GM10248 (cell line): ENCODE data around the gene STX5.
"Not testable (repeated sequence)": the region's sequence is repeated elsewhere in the genome, so short reads cannot be mapped to it uniquely, and the experiment has no call there.

Source experiments
- CTCF ChIA-PET: fragments of 300-600 bp; sonication (Branson Sonifier 250); formaldehyde crosslinking; extraction: SDS; loops from one replicate; lab custom pipeline; 2021; ENCODE audit warnings: antibody characterized with exemption; lab: Yijun Ruan, JAX
- POLR2A ChIA-PET: fragments of 350-650 bp; sonication (Branson Sonifier 250); formaldehyde crosslinking; extraction: SDS; loops from one replicate; lab custom pipeline; 2020; ENCODE audit warnings: antibody characterized with exemption; lab: Yijun Ruan, JAX
- DNase-seq: peaks from one replicate; pipeline ENCODE4 v3.0.0; 2012; ENCODE audit errors: extremely low spot score
- TF ChIP-seq, protein P1 (sequence below): IDR thresholded peaks from 2 replicates; pipeline ENCODE4 v1.5.1; 2012; ENCODE audit warnings: mild to moderate bottlenecking, low read depth; ENCODE audit errors: extremely low read depth, missing control alignments, control extremely low read depth

Gene STX5

DNA sequence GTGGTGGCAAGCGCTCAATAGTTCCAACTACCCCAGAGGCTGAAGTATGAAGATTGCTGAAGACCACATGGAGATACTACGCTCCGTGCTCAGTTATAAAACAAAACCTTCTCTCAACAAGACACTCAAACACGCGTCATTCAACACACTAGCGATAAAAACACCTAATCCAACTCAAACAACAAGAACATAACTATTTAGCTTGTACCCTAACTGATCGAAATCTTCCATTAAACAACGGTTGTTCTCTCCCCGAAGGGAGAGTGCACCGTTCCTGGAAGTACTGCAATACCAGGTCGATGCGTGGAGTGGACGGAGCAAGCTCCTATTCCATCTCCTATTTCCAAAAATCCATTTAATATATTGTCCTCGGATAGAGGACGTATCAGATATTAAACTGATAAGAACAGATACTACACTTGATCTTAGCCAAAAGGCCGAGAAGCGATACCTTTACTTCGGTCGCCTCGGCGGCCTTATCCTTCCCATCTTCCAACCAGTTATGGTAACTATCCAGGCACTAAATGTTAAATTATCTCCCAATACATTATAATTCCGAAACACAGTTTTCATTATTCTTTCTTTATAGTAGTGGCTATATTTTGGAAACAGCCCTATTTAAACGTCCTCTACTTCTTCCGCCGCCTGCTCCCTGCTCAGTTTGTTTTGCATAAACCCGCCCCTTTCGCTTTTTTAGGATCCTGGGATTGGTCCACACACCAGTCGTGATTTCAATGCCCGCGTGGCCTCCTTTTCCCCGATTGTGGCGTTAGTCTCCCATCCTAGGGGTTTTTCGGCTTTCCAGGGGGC is 9.7 kb upstream of the STX5 start:
- TF ChIP-seq, protein P1, sequence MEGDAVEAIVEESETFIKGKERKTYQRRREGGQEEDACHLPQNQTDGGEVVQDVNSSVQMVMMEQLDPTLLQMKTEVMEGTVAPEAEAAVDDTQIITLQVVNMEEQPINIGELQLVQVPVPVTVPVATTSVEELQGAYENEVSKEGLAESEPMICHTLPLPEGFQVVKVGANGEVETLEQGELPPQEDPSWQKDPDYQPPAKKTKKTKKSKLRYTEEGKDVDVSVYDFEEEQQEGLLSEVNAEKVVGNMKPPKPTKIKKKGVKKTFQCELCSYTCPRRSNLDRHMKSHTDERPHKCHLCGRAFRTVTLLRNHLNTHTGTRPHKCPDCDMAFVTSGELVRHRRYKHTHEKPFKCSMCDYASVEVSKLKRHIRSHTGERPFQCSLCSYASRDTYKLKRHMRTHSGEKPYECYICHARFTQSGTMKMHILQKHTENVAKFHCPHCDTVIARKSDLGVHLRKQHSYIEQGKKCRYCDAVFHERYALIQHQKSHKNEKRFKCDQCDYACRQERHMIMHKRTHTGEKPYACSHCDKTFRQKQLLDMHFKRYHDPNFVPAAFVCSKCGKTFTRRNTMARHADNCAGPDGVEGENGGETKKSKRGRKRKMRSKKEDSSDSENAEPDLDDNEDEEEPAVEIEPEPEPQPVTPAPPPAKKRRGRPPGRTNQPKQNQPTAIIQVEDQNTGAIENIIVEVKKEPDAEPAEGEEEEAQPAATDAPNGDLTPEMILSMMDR, result no peak
- ChIA-PET POLR2A (interaction anchor here (0.6 to 3.4 kb wide), 49 partner anchors 9 to 1093 kb away, joined by 3 to 236 read pairs (median 6); partner anchors contain the start of genes B3GAT3, C11orf98, CSKMT and EEF1G), CTCF (interaction anchor here (1.0 to 2.6 kb wide), 3 partner anchors 13 to 176 kb away, joined by 3 to 17 read pairs (median 7); partner anchors contain the start of genes CSKMT and TMEM179B)
- DNase-seq, result peak; percentile 92

DNA sequence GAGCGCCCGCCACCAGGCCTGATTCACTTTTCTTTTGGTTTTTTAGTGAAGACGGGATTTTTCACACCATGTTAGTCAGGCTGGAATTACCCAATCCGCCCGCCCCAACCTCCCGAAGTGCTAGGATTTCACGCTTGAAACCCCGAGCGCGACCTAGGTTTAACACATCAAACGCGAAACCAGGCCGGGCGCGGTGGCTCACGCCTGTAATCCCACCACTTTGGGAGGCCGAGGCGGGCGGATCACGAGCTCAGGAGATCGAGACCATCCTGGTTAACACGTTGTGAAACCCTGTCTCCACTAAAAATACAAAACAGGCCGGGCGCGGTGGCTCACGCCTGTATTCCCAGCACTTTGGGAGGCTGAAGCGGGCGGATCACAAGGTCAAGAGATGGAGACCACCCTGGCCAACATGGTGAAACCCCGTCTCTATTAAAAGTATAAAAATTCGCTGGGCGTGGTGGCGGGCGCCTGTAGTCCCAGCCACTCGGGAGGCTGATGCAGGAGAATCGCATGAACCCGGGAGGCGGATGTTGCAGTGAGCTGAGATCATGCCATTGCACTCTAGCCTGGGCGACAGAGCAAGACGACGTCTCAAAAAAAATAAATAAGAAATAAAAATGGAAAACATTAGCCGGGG is 9.0 kb upstream of the STX5 start:
- ChIA-PET POLR2A (interaction anchor here (0.6 to 3.4 kb wide), 52 partner anchors 9 to 1094 kb away, joined by 3 to 236 read pairs (median 6); partner anchors contain the start of genes B3GAT3, C11orf98, CSKMT and EEF1G), CTCF (interaction anchor here (1.0 to 2.6 kb wide), 4 partner anchors 13 to 175 kb away, joined by 3 to 17 read pairs (median 5); partner anchors contain the start of genes CSKMT and TMEM179B)
- DNase-seq, result not testable (repeated sequence)

DNA sequence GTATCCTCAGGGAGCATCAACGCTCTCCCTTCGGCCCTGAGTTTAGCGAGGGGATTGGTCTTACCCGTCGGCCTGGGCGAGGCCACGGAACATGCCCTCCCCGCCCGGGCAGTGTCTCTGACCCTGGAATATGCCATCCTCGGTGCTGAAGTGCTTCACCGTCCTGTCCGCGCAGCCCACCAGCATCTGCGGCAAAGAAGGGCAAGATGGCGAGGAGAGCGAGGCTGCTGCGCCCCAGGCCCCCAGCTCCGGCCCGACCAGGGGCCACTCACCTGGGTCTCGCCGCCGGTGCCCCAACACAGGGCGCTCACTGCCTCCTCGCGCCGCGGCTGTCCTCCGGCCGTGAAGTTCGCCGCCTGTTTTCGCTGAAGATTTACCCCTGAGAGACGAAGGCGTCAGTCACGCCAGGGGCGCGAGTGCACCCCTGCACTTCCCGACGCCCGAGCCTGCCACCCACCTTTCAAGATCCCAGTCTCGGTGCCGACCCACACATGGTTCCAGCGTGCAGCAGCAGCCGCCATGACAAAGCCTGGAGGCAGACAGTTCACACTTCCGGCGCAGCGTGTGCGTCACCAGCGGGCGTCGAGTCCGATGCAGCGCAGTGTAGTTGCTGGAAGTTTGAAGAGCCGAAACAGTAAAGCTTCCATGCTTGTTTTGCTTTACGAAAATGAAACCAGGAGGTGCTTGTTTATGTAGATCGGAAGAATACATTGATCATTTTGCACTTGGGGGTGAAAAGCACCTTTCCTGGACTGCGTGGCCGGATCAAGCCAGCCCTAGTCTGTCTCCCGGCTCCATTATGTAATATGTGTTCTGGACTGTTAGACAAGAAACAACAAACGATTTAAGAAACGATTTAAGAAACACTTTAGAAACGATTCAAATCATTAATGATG is 7.4 kb upstream of the STX5 start, which contains the start of gene WDR74:
Gene WDR74 (minus strand): TSS at position 541 of the 896 bp plus-strand sequence. CDS start 20 bp downstream, at position 521.
- DNase-seq, result peak; percentile 90
- TF ChIP-seq, protein P1, result no peak
- ChIA-PET POLR2A (interaction anchor here (0.6 to 3.4 kb wide), 17 partner anchors 7 to 1050 kb away, joined by 3 to 236 read pairs (median 13); partner anchors contain the start of genes C11orf98, CSKMT, GNG3 and HNRNPUL2), CTCF (interaction anchor here (0.6 to 2.6 kb wide), 3 partner anchors 14 to 52 kb away, joined by 3 to 17 read pairs (median 3); partner anchors contain the start of gene TMEM179B)

DNA sequence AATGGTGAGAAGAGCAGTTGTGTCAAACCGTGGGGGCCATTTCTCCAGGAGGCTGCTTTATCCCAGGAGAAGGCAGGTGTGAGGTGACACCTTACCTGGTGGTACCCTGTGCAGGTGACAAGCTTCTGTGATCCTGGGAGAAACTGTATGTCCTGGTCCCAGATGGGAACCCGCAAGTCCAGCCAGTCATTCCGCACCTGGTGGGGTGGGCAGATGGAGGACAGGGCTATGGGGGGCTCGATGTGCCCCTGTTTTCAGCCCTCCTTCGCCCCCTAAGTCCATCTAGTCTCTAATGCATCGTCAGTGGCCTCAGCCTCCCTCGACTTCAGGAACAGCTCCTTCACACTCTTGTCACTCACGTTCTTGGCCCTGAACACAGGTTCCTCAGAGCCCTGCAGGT is 3.5 kb upstream of the STX5 start:
- ChIA-PET CTCF (interaction anchor here (0.8 to 0.9 kb wide), 2 partner anchors 9 to 43 kb away, joined by 3 to 4 read pairs; no protein-coding TSS in a partner anchor), POLR2A (no interaction called here)
- no peak for DNase-seq
- TF ChIP-seq, protein P1, result no peak

DNA sequence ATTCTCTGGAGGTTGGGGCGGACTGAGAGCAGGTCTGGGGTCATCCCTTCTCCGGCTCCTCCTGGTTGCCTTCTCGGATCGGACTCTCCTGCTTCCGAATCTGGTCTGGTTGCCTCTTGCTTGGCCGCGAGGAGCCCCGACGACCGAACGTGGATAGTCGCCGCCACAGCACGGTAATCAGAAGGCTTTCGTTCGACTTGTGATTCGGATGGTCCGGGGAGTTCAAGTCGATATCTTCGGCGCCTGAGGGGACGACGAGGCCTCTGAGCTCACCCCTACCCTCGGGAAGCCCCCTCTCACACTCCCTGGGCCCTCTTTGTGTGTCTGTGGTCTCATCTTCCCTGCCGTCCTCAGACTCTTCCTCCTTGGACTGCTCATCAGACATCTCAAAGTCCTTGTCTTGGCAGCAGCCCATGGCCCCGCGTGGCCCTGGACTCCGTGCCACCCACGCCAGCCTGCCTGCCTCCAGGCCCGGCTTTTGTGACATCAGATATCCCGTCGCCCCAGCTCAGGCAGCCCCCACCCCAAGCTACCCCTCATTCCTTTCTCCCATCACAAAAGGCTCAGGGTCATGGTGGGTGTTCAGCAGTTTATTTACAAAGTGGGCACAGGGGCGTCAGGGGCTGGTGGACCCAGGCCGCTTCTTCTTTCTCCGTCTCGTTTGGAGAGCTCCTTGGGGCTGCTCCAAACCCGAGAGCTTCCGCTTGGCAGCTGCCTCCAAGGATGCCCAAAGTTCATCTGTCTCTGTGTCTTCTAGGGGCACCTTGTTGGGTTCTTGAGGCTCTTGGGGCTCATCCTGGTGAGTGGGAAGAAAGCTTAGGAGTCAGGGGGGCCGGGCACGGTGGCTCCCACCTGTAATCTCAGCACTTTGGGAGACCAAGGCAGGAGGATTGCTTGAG is 734 bp upstream of the STX5 start, which contains the start of gene TEX54:
Gene TEX54 (minus strand): TSS at position 506 of the 899 bp plus-strand sequence.
- DNase-seq, result no peak
- TF ChIP-seq, protein P1, result no peak
- POLR2A ChIA-PET, result interaction anchor here (0.6 to 2.4 kb wide), 16 partner anchors 8 to 1372 kb away, joined by 3 to 67 read pairs (median 8); partner anchors contain the start of genes NXF1, POLR2G, TMEM179B and ZBTB3
- CTCF ChIA-PET, result interaction anchor here (0.7 to 2.0 kb wide), 6 partner anchors 8 to 46 kb away, joined by 3 to 8 read pairs (median 4); partner anchors contain the start of gene NXF1
